ENCODE results near the gene CFHR2.
"Not testable (repeated sequence)": the region's sequence is repeated elsewhere in the genome, so short reads cannot be mapped to it uniquely, and the experiment has no call there.

CFHR2 gene

DNA sequence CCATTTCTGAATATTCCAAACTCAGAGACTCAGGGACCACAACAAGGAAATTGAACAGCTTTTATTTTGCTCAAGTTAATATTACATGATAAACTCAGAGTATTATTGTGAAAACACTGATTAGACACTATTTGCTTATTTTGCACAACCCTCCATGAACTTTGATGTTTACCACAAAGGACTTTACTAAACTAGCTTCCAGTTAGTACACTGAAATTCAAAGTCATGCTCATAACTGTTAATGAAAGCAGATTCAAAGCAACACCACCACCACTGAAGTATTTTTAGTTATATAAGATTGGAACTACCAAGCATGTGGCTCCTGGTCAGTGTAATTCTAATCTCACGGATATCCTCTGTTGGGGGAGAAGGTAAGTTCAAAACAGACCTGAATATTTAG, at the start of gene CFHR2:
TSS of gene CFHR2 (plus strand) at position 171 of the 400 bp plus-strand sequence. CDS start at position 314, 143 bp downstream.
- not testable (repeated sequence) for DNase-seq (ENCODE audit: low spot score)

DNA sequence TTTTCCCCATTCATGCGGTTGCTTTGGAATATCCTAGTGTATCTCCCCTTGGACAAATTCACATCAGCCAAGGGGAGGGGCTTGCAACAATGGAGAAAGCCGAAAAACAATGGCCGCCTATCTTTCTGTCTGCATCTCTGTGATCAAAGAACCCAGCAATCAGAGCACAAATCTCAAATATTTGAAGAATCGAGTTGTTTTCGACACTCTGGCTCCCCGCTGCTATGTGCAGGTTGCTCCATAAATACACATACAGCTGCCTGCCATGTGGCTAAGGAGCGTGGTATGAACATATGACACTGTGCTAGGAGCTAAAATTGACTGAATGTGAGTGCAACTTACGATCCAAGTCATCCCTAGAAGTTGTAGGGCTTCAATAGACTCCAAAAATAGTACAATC, 47.2 kb upstream of the CFHR2 start:
- no peak for DNase-seq (ENCODE audit: low spot score)

DNA sequence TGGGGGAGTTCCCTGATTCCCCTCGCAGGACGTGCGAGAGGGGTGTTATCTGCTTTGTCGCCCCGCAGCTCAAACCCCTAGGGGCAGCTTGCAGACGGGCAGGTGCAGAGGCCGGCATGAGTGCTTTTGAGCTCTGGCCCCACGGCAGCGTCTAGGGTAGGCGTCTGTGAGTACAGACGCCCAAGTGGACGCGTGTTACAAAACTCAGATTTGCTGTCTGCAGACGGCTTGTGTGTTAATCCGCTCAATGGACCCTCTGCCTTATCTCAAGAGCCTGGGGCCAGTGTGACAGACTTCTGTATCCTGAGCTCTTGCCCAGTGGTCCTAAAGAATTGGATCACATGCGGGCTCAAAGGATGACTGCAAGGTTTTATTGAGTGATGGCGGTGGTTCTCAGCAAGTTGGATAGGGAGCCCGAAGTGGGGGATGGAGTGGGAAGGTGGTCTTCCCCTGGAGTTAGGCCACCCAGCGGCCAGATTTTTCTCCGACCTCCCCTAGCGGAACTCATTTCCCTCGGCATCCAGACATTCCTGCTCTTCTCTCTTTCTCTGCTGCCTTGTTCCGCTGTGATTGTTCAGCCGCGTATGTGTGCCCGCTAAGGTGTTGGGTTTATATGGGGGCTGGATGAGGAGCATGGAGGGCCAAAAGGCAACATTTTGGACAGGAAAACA, 46.2 kb upstream of the CFHR2 start:
- DNase-seq (ENCODE audit: low spot score) = no peak

DNA sequence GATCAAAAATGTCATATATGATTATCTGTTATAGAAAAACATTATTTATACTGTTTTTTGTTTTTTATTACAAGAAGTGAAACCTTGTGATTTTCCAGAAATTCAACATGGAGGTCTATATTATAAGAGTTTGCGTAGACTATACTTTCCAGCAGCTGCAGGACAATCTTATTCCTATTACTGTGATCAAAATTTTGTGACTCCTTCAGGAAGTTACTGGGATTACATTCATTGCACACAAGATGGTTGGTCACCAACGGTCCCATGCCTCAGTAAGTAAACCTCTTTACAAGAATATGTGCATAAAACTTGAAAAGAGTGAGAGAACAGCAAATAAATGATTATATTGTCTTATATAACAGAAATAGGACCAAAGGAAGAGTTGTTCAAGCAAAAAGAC, 41.2 kb upstream of the CFHR2 start:
- DNase-seq (ENCODE audit: low spot score) = no peak

DNA sequence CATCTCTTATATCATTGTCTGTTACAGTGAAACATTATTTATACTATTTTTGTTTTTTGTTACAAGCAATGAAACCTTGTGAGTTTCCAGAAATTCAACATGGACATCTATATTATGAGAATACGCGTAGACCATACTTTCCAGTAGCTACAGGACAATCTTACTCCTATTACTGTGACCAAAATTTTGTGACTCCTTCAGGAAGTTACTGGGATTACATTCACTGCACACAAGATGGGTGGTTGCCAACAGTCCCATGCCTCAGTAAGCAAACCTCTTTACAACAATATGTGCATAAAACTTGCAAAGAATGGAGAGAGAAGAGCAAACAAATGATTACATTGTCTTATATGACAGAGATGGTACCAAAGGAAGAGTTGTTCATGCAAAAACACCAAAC, 33.3 kb upstream of the CFHR2 start:
- DNase-seq (ENCODE audit: low spot score) = no peak

DNA sequence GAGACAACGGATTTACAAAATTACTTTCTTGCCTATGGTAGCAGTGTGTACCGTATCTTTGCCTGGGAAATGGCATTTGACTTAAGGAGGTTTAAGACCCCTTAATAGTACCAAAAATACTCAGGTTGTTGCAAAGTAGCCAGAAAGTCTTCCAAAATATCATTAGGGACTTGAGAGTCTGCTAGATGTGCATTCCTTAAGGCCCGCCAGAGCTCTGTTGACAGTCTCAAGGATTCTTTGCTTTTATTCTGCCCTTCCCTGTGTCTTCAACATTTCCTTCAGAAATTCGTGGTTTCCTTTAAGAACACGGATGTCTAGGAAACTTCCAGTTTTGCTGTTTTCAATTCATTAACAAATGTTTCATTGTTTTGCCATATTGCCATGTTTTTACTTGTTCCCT, 31.3 kb upstream of the CFHR2 start:
- not testable (repeated sequence) for DNase-seq (ENCODE audit: low spot score)

DNA sequence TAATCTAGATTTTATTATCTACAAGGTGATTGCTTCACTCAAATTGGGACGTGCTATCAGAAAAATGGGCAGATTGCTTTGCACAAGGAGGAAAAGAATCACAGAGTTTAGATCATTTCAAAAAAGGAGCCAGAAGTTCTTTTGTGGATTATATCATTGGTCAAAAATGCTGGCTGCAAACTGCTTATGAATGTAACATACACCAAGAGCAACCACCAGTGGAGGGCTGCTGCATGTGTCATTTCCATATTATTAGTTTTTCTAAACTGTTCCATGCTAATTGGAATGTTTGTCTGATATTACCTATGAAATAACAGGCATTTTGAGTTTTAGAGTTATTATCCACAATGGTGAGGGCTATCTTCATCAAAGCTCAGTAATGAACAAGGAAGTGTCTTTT, 16.7 kb upstream of the CFHR2 start:
- DNase-seq (ENCODE audit: low spot score) = not testable (repeated sequence)

DNA sequence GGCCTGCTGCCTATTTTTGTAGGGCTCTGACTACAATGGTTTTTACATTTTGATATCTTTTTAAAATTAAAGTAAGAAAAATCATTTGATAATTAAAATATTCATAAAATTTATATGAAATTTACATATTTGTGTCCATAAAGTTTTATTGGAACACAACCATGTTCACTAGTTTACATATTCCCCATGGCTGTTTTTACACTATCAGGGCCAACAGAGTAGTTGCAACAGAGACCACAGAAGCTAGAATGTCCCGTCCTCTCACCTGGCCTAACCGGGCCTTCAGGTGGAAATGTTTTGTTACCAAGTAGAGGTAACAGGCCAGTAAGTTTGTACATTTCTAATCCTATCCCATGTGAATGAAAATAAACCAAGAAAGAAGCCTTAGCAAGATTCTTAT, 10.7 kb upstream of the CFHR2 start:
- DNase-seq (ENCODE audit: low spot score) = not testable (repeated sequence)

DNA sequence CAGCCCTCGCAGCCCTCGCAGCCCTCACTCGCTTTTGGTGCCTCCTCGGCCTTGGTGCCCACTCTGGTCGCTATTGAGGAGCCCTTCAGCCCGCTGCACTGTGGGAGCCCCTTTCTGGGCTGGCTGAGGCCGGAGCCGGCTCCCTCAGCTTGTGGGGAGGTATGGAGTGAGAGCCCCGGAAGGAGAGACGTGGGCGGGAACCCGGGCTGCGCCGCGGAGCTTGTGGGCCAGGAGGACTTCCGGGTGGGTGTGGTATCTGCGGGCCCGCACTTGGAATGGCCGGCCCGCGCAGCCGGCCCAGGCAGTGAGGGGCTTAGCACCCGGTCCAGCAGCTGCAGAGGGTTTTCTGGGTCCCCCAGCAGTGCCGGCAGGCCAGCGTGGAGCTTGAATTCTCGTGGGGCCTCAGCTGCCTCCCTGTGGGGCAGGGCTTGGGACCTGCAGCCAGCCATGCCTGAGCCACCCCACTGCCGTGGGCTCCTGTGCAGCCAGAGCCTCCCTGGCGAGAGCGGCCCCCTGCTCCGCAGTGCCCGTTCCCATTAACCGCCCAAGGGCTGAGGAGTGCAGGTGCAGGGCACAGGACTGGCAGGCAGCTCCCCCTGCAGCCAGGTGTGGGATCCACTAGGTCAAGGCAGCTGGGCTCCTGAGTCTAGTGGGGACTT, 9.9 kb upstream of the CFHR2 start:
- DNase-seq (ENCODE audit: low spot score) = no peak

DNA sequence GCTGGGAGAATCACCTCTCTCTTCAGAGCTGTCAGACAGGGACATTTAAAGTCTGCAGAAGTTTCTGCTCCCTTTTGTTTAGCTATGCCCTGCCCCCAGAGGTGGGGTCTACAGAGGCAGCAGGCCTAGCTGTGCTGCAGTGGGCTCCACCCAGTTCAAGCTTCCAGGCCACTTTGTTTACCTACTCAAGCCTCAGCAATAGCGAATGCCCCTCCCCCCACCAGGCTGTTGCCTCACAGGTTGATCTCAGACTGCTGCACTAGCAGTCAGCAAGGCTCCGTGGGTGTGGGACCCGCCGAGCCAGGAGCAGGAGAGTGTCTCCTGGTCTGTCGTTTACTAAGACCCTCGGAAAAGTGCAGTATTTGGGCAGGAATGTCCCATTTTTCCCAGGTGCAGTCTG, 2.1 kb upstream of the CFHR2 start:
- DNase-seq (ENCODE audit: low spot score) = not testable (repeated sequence)

DNA sequence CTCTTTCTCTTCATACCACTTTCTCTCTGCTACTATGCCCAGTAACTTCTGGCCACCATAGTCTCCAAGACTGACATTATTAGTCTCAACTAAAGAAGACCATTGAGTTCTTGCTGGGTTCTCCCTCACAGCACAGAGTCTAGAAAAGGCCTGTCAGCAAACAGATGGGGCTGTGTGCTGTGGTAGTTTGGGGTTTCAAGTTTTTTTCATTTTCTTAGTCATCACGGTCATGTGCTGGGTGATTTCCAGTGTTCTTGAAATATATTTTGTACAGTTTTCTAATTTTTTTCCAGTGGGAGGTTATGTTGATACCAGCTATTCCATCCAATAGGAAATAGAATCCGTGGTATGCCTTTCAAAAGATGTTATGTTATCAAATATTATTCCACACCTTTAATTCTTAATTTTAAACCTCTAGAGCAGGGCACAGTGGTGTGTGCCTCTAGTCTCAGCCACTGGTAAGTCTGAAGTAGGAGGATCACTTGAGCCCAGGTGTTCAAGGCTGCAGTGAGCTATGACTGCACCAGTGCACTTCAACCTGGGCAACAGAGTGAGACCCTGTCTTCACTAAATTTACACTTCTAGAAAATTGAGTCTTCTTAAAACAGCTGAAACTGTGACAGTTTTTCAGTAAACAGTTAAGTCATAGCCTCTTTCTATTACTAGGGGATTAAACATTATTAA, 8.3 kb downstream of the CFHR2 start:
- no peak for DNase-seq (ENCODE audit: low spot score)

DNA sequence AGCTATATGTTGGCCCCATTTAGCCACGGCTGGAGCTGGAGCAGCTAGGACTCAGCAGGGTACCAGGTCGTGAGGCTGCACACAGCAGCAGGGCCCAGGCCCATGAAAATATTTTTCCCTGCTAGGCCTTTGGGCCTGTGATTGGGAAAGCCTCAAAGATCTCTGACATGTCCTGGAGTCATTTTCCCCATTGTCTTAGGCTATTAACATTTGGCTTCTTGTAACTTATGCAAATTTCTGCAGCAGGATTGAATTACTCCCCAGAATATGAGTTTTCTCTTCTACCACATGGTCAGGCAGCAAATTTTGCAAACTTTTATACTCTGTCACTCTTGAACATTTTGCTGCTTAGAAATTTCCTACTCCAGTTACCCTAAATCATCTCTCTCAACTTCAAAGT, 11.2 kb downstream of the CFHR2 start:
- DNase-seq (ENCODE audit: low spot score) = no peak

DNA sequence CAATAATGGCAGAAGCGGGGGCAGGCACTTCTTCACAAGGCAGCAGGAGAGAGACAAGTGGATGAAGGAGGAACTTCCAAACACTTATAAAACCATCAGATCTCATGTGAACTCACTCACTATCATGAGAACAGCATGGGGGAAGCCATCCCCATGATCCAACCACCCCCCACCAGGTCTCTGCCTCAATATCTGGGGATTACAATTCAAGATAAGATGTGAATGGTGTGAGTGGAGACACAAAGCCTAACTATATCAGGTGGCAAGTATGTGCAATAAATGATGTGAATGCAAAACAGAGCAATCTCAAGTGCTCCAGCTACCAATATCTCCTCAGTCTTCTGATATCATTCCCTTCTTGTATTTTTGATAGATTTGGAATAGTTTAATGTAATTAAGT, 12.4 kb downstream of the CFHR2 start:
- no peak for DNase-seq (ENCODE audit: low spot score)

DNA sequence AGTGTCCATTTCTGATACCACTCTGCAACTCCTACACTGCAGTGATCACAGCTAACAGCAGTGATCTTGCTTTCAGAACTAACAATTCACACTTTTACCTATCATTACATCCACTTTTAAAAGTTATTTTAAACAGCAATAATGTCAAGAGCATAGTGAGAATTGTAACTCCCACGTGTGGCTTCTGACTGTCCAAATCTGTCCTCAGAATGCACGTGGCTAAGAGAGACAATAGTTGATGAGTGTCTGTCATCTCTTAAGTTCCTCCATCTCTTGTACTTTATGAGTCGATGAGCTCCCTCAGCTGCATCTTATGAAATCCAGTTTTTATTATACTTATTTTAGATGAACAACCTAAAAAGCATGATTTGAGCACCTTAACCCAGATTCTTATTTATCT, 17.3 kb downstream of the CFHR2 start:
- DNase-seq (ENCODE audit: low spot score) = no peak

DNA sequence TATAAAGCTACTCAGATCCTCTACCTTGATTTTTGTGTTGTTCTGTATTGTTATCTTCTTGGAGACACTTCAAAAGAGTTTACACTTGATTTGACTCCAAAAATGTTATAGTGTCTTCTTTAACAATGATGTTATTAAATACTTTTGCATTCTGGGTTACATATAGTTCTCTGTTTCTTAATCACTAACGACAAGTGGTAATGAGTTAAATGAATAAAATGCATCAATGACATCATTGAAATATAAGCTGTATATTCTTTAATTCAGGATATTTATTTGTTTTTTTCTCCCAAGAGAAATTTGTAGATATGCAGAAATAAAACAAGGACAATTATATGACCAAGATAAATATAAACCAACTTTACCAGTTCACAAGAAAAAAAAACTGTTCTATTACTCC, 26.6 kb downstream of the CFHR2 start:
- DNase-seq (ENCODE audit: low spot score) = no peak

DNA sequence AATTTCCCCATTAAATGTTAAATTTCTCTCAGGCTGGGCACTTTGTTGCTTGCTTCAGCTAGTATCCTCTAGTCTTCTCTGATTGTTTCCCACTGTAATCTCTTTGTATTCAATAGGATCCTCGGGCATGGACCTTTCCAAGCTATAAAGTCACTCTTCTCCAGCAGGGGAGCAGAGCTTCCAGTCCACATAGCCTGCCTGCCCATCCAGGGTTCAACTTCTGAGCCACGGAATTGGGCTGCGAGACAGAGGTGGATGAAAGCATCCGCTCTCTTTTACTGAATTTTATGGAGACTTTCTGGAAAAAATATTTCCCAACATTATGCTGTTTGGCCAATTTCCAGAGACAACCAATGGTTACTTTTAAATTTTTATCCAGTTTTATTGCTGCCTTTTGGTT, 32.7 kb downstream of the CFHR2 start:
- DNase-seq (ENCODE audit: low spot score) = no peak

DNA sequence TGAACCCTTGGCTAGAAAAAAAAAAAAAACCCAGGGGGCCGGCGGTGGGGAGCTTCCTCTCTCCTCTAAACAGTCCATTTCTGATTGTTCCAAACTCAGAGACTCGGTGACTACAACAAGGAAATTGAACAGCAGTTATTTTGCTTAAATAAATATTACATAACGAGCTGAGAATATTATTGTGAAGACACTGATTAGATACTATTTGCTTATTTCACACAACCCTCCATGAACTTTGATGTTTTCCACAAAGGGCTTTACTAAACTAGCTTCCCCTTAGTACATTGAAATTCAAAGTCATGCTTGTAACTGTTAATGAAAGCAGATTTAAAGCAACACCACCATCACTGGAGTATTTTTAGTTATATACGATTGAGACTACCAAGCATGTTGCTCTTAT, 33.7 kb downstream of the CFHR2 start, which contains the start of gene CFHR5:
TSS of gene CFHR5 (plus strand) at position 279 of the 400 bp plus-strand sequence. CDS start at position 388, 109 bp downstream.
- DNase-seq (ENCODE audit: low spot score) = no peak

DNA sequence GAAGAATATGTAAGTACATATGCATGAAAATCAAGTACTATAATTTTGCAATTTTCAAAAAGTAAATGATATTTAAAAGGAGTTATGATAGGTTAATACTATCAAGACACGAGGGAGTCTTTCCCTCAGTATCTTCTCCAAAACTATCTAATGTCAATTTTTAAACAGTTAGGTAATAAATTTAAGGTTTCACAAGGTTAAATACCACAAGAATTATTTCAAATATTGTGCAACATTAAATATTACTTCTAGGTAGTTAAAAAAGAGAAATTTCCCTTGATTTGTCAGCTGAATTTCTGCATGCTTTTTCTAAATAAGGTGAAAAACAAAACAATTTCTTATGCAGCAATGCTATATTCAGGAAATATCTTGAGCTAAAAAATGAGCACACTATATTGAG, 37.3 kb downstream of the CFHR2 start:
- DNase-seq (ENCODE audit: low spot score) = no peak

DNA sequence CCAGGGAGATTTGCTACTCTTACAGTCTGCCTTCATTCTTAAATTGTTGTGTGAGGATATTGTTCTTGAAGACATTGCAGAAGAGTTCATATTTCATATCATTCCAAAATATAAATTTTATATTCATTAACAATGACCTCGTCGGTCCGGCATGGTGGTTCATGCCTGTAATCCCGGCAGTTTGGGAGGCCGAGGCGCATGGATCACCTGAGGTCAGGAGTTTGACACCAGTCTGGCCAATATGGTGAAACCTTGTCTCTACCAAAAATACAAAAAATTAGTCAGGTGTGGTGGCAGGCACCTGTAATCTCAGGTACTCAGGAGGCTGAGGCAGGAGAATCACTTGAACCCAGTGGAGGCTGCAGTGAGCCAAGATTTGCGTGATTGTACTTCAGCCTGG, 38.7 kb downstream of the CFHR2 start:
- not testable (repeated sequence) for DNase-seq (ENCODE audit: low spot score)

DNA sequence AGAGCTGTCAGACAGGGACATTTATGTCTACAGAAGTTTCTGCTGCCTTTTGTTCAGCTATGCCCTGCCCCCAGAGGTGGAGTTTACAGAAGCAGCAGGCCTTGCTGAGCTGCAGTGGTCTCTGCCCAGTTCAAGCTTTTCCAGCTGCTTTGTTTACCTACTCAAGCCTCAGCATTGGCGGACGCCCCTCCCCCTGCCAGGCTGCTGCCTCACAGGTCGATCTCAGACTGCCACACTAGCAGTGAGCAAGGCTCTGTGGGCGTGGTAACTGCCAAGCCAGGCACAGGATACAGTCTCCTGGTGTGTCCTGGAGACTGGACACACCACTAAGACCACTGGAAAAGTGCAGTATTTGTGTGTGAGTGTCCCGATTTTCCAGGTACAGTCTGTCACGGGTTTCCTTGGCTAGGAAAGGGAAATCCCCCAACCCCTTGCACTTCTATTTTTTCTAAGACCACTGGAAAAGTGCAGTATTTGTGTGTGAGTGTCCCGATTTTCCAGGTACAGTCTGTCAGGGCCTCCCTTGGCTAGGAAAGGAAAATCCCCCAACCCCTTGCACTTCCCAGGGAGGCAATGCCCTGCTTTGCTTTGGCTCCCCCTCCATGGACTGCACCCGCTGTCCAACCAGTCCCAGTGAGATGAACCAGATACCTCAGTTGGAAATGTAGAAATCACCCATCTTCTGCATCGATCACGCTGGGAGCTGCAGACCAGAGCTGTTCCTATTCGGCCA, 48.5 kb downstream of the CFHR2 start:
- DNase-seq (ENCODE audit: low spot score) = peak; percentile 20

DNA sequence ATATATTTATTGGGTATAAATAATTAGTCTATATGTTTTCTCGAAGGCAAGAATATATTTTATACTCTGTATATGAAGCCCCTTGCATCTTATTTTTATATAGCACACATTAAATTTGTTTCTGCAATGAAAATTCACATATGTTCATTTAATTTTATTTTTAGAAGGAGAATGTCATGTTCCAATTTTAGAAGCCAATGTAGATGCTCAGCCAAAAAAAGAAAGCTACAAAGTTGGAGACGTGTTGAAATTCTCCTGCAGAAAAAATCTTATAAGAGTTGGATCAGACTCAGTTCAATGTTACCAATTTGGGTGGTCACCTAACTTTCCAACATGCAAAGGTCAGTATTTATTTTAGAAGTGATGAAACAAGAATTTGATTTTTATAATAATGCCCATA, 50.4 kb downstream of the CFHR2 start:
- no peak for DNase-seq (ENCODE audit: low spot score)

DNA sequence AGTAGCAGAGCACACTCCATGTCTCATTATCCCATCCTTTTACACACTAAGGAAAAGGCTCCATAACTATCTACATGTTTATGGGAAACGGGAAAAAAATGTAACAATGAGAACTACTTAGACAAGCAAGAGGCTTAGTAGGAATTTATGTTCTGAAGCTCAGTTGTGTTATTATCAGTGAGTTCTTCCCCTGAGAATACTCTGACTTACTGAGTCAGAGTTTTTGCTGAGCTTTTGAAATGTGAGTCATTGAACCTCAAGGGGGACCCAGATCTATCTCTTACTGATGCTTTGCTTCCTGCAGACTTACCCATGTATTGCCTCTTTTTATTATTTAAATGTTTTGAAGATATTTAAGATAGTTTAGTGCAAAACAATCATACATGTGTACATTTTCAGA, 53.9 kb downstream of the CFHR2 start:
- no peak for DNase-seq (ENCODE audit: low spot score)

DNA sequence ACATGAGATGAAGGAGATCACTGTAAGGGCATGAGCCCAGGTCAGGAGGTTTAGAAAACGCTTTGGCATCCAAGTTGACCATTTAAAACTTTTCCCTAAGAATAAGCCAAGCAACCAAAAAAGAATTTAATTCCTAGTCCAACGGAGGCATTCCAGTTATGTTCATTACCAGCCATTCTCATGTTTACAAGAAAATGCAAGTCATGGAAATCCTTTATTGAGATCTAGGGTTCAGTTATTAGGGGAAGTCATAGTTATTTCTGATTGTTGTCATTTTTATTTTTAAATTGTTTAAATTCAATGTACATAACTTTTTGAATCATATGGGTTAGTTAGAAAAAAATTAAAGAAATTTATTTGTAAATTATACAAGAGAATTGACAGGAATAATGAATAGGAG, 58.3 kb downstream of the CFHR2 start:
- DNase-seq (ENCODE audit: low spot score) = no peak
